GM12891 (cell line): ENCODE data around the gene PDGFA.

Source experiments
- DNase-seq: peaks from one replicate; pipeline ENCODE4 v3.0.0; 2011; ENCODE audit warnings: low spot score; ENCODE audit not compliant: insufficient read length
- FAIRE-seq: peaks from 2 replicates; lab custom pipeline; 2011; peaks lifted over from hg19 to GRCh38; lab: Jason Lieb, UNC
- PAX5 ChIP-seq: IDR thresholded peaks from 2 replicates; pipeline ENCODE4 v1.6.1; 2011; ENCODE audit warnings: low read length, moderate library complexity, mild to moderate bottlenecking; ENCODE audit not compliant: insufficient read depth, severe bottlenecking
- POLR2A ChIP-seq: IDR thresholded peaks from 2 replicates; pipeline ENCODE4 v1.6.1; 2011; ENCODE audit warnings: low read depth, low read length, control low read depth
- POLR2AphosphoS5 ChIP-seq: IDR thresholded peaks from 2 replicates; pipeline ENCODE4 v1.6.1; 2011; ENCODE audit warnings: low read depth, low read length, control low read depth
- POU2F2 ChIP-seq: IDR thresholded peaks from 2 replicates; pipeline ENCODE4 v1.6.1; 2011; ENCODE audit warnings: low read depth, mild to moderate bottlenecking, control low read depth, low read length, moderate library complexity
- SPI1 ChIP-seq: IDR thresholded peaks from 2 replicates; pipeline ENCODE4 v1.6.1; 2011; ENCODE audit warnings: low read depth, low read length, control low read depth
- TAF1 ChIP-seq: IDR thresholded peaks from 2 replicates; pipeline ENCODE4 v1.6.1; 2011; ENCODE audit warnings: low read depth, low read length, control low read depth

PDGFA gene

DNA sequence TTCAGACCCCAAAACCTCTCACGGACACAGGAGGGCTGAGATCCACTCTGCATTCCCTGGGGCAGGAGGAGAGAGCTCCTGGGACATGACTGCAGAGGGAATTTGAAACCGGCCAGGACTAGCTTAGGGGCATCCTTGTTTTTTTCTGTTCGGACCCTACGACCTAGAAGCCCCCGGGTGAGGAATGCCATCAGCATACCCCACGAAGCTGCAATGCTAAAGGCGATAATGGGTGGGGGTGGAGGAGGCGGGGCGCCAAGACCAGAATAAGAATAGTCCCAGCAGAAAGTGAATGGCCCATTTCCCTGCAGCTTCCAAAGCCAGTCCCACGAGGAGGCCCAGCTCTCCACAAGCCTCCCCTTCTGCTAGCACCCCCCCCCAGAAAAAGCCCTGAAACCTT is 4.0 kb downstream of the PDGFA start:
- DNase-seq (no peak), FAIRE-seq (no peak)
- TF ChIP-seq SPI1 = no peak

DNA sequence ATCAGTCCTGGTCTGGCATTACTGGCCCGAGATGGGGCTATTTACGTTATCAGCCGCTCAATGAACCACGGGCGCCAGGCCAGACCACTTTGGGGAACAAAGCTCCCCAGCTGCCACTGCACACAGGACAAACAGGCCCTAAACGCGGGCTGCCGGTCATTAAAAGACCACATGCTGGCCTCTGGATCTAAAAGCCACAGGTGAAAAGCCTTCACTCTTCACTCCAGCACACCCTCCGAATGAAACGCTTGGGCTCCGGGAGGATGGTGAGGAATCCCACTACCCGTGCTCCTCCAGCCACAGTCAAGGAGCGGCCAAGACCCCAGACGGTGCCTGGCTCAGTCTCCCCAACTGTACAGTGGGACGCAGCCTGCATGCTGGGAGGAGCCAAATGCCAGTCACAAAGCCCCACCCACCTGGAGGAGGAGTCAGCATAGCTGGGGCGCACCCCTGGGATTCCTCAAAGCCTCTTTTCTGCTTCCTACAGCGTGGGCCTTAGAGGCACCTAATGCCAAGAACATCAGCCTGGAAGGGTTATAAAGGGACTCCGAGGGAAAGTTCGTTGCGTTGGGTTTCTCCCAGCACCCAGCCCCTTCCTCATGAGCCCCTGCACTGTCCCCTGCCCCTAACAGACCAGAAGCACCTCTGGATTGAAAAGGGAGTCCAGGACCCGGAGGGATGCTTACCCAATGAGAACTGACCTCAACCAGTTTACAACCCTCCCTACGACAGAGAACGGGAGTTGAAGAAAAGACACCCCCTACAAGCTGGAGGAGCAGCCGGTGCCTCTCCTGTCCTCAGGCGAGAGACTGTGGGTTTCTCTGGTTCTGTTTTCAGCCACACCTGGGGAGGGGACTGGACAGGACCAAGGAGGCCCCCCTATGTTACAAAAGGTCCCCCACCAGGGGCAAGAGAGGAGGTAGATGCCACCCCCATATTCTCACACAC is 4.7 kb downstream of the PDGFA start:
- no peak for FAIRE-seq
- no peak for TF ChIP-seq POLR2AphosphoS5
- no peak for TF ChIP-seq TAF1
- no peak for TF ChIP-seq SPI1
- no peak for TF ChIP-seq POU2F2
- TF ChIP-seq POLR2A = no peak
- TF ChIP-seq PAX5 = no peak
- no peak for DNase-seq

DNA sequence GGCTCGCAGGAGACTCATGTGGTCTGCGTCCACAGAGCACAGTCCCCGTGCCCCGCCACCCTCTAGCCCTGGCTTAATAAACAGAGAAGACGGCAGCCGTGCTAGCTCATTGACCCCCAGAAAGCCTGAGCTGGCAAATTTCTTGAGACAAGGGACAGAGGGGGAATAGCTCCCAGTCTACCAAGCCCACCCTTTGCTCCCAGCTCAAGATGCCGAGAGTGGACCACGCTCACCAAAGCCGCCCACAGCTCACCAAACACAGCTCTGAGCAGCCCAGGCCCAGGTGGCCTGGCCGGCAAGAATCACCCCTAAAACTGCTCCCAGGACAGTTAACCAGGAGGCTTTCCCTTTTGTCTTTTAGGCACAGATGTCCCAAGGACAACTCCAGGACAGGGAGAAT is 5.4 kb downstream of the PDGFA start:
- FAIRE-seq (no peak), DNase-seq (no peak)
- TF ChIP-seq POLR2AphosphoS5 (no peak), TAF1 (no peak), POLR2A (no peak), SPI1 (no peak), PAX5 (no peak), POU2F2 (no peak)

DNA sequence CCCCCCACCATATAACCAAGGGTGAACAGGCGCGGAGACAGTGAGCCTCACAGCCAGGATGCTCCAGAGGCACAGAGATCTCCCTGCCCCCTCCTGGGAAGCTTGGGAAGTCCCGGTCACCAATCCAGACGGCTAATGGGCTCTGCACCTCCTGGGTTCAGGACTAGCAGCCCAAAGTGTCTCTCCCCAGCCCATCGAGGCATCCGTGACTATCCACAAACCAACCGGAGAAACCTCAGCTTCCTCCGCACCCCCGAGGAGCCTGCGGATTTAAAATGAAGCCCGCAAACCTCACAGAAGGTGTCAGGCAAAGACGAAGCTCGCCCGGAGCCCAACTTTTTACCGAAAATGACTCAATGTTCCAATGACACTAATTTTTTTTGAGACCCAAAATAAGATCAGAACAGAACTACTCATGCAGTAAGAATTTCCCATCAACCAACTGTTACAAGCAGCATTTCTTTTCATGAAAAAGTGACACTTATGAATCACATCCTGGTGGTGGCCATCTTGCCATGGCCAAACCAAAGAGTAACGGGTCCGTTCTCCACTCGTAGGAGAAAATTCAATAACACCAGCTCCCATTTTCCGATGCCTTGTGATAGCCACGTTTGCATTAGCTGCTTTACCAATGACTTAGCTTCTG is 6.0 kb downstream of the PDGFA start:
- TF ChIP-seq POLR2AphosphoS5 (no peak), PAX5 (no peak), POLR2A (no peak), SPI1 (no peak), POU2F2 (no peak), TAF1 (no peak)

DNA sequence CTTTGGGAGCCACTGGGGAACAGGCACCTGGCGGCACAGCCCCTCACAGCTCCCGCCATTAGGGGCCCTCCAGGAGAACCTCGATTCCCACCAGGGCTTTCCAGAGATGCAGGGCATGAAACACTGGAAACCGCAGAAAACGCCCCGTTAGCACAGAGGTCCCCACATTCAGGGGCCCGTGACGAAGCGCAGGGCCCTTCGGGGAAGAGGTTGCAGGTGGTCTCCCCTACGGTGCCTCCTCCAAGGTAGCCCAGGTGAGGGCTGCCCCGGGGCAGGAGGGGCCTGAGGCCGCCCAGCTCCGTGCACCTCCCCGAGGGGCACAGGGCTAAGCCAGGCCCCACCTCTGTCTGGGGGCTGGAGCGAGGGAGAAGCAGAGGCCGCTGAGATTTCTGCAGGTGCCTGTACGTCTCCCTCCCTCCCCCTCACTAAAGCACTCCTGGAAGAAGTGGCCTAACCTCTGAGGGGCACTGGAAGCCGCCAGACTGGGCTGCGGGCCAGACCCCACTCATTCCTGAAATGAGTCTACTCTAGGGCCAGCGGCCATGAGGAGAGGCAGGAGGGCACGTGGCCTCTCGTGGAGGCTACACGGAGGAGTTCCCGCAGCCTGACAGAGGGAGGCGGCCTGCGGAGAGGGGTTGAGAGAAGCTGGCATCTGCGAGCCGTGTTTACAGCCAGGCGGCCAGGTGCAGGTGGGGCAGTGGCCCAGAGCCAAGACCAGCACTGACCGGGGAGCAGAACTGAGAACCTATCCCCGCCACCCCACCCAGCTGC is 6.9 kb downstream of the PDGFA start:
- no peak for FAIRE-seq
- no peak for DNase-seq
- TF ChIP-seq SPI1 (no peak), POU2F2 (no peak), PAX5 (no peak), POLR2A (no peak), POLR2AphosphoS5 (no peak), TAF1 (no peak)

More for the DNA sequence above, 6.0 kb downstream of the PDGFA start:
- DNase-seq = no peak
- FAIRE-seq = no peak

DNA sequence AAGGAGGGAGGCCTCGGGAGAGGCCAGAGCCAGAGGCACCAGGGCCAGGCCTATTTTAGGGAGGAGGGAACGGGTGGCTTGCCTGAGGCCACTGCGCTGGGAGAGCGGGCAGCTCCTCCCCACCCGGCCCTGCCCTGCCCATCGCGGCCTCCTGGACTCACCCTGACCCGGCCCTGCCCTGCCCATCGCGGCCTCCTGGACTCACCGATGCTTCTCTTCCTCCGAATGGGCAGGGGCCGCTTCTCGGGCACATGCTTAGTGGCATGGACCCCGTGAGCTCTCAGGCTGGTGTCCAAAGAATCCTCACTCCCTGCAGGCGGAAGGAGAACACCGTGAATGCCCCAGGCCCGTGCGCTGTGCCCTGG is 7.5 kb downstream of the PDGFA start:
- no peak for DNase-seq
- no peak for FAIRE-seq

DNA sequence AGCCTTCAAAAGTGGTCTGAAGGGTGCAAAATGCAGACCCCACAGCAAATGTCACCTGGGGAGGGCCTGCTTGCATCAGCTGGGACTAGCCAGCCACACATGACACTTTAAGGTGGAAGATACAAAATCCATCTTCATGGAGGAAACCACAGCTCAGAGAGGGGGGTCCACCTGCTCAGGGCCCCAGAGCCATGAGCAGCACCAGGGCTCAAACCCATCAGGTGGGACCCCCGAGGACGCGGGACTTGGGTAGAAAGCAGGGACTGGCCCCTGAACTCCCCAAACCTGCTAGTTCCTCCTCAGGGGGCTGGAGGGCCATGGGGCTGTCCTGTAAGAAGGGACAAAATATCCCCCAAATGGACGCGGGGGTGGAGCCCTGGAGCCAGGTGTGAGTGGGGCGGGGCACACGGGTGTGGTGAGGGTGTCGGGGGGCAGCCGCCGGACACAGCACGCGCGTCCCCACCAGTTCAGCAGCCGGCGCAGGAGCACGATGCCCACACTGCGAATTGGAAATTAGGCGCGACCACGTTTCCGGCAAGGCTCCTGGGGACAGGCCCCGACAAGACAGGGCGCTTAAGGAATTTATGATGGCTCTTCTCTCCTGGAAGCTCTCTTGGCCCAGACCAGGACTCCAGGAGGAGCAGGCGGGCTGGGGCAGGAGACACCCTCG is 8.0 kb downstream of the PDGFA start:
- DNase-seq (no peak), FAIRE-seq (no peak)
- TF ChIP-seq PAX5 (no peak), POLR2A (no peak)

More for the DNA sequence above, 7.5 kb downstream of the PDGFA start:
- no peak for TF ChIP-seq TAF1
- TF ChIP-seq POU2F2 = no peak
- TF ChIP-seq POLR2AphosphoS5 = no peak
- no peak for TF ChIP-seq PAX5
- no peak for TF ChIP-seq POLR2A
- TF ChIP-seq SPI1 = no peak

DNA sequence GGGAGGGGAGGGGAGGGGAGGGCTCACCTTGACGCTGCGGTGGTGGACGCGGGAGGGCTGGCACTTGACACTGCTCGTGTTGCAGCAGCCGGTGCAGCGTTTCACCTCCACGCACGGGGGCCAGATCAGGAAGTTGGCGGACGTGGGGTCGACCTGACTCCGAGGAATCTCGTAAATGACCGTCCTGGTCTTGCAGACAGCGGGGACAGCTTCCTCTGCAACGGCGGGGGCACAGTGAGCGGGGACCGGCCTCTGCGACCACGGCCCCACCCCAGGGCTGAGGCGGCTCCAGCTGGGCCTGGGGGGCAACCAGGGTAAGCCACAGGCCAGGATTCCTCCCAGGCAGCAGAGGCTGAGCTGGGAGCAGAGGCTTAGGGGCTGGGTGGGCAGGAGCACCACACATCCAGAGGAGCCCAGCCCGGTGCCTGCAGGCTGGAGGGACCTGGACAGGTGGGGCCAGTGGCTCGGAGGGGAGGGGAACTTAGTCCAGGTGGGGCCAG is 8.8 kb downstream of the PDGFA start:
- DNase-seq (no peak), FAIRE-seq (no peak)
- TF ChIP-seq SPI1 (no peak), TAF1 (no peak), POLR2AphosphoS5 (no peak), POLR2A (no peak), POU2F2 (no peak), PAX5 (no peak)

DNA sequence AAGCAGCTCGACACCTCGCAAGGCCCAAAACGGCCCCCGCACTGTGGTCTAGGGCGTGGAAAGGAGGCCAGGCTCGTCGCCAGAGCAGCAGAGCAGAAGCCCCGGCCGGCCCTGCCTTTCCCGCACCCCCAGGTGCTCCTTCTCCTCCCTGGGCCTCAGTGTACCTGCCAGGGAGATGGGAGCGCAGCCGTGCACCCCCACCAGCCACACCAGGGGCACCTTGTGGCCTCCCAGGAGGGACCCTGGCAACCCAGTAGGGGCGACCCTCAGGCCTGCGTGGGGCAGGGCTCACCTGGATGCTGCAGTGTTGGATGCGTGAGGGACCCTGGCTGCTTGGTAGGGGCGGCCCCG is 9.5 kb downstream of the PDGFA start:
- TF ChIP-seq POLR2AphosphoS5 = no peak
- TF ChIP-seq POU2F2 = no peak
- no peak for FAIRE-seq
- no peak for DNase-seq
